ENCODE data around the gene UROC1.

UROC1 gene

GRCh38 chr3:126528800-126529541, 11.4 kb upstream of the UROC1 start:
- no peak overlapping the region for H3K9ac ChIP-seq
- no peak overlapping the region for H2AFZ ChIP-seq (ENCODE audit: low read depth)
- no peak overlapping the region for H3K4me2 ChIP-seq
- H3K79me2 ChIP-seq (ENCODE audit: insufficient read depth, low read depth): no peaks in the 10 kb centered on the region
- H4K20me1 ChIP-seq (ENCODE audit: insufficient read depth): no peaks in the 10 kb centered on the region
- H3K4me3 ChIP-seq (IDR thresholded peaks at IDR 0.05; ENCODE audit: insufficient read depth, low read depth, low read length): no peak overlapping the region
- H3K36me3 ChIP-seq (ENCODE audit: insufficient read depth): no peaks in the 10 kb centered on the region
- TF ChIP-seq CTCF (conservative IDR thresholded peaks at IDR 0.05; ENCODE audit: low read depth, low read length): no peak
- peaks cover 5% of the 10 kb centered on the region; the same call in 1 of the 2 replicates for H3K27me3 ChIP-seq (ENCODE audit: insufficient read depth, low read depth)
- no peaks in the 10 kb centered on the region for H3K4me1 ChIP-seq (ENCODE audit: low read depth, poor library complexity, severe bottlenecking)
- no peak overlapping the region for H3K27ac ChIP-seq

GRCh38 chr3:126528419-126528799, 10.8 kb upstream of the UROC1 start:
- no peaks in the 10 kb centered on the region for H3K36me3 ChIP-seq (ENCODE audit: insufficient read depth)
- H3K27me3 ChIP-seq (ENCODE audit: insufficient read depth, low read depth): 0 out of 2 replicates have a peak, but pooled peaks cover 5% of the 10 kb centered on the region
- H4K20me1 ChIP-seq (ENCODE audit: insufficient read depth): no peaks in the 10 kb centered on the region
- H3K4me1 ChIP-seq (ENCODE audit: low read depth, poor library complexity, severe bottlenecking): no peaks in the 10 kb centered on the region
- no peak for TF ChIP-seq CTCF (conservative IDR thresholded peaks at IDR 0.05; ENCODE audit: low read depth, low read length)
- no peak overlapping the region for H3K4me3 ChIP-seq (IDR thresholded peaks at IDR 0.05; ENCODE audit: insufficient read depth, low read depth, low read length)
- H3K9ac ChIP-seq: no peak overlapping the region
- H2AFZ ChIP-seq (ENCODE audit: low read depth): no peak overlapping the region
- no peak overlapping the region for H3K27ac ChIP-seq
- H3K79me2 ChIP-seq (ENCODE audit: insufficient read depth, low read depth): no peaks in the 10 kb centered on the region
- H3K4me2 ChIP-seq: no peak overlapping the region

GRCh38 chr3:126527455-126528211, 10.1 kb upstream of the UROC1 start:
- Histone ChIP-seq H3K4me1 (ENCODE audit: low read depth, poor library complexity, severe bottlenecking) (no peaks in the 10 kb centered on the region), H3K9ac (no peak overlapping the region), H3K27ac (no peak overlapping the region), H3K4me2 (no peak overlapping the region), H3K4me3 (IDR thresholded peaks at IDR 0.05; ENCODE audit: insufficient read depth, low read depth, low read length) (no peak overlapping the region), H2AFZ (ENCODE audit: low read depth) (no peak overlapping the region), H3K79me2 (ENCODE audit: insufficient read depth, low read depth) (no peaks in the 10 kb centered on the region), H4K20me1 (ENCODE audit: insufficient read depth) (no peaks in the 10 kb centered on the region), H3K36me3 (ENCODE audit: insufficient read depth) (no peaks in the 10 kb centered on the region), H3K27me3 (ENCODE audit: insufficient read depth, low read depth) (0 out of 2 replicates have a peak, but pooled peaks cover 5% of the 10 kb centered on the region)
- no peak for TF ChIP-seq CTCF (conservative IDR thresholded peaks at IDR 0.05; ENCODE audit: low read depth, low read length)

GRCh38 chr3:126527006-126527405, 9.4 kb upstream of the UROC1 start:
- Histone ChIP-seq H3K9ac (no peak overlapping the region), H3K27me3 (ENCODE audit: insufficient read depth, low read depth) (0 out of 2 replicates have a peak, but pooled peaks cover under 1% of the 10 kb centered on the region), H3K36me3 (ENCODE audit: insufficient read depth) (no peaks in the 10 kb centered on the region), H3K4me1 (ENCODE audit: low read depth, poor library complexity, severe bottlenecking) (no peaks in the 10 kb centered on the region), H2AFZ (ENCODE audit: low read depth) (no peak overlapping the region), H3K4me2 (no peak overlapping the region), H3K79me2 (ENCODE audit: insufficient read depth, low read depth) (no peaks in the 10 kb centered on the region), H4K20me1 (ENCODE audit: insufficient read depth) (no peaks in the 10 kb centered on the region), H3K4me3 (IDR thresholded peaks at IDR 0.05; ENCODE audit: insufficient read depth, low read depth, low read length) (no peak overlapping the region), H3K27ac (no peak overlapping the region)
- TF ChIP-seq CTCF (conservative IDR thresholded peaks at IDR 0.05; ENCODE audit: low read depth, low read length): no peak
